GM23338 (cell line): ENCODE data around the gene CADPS2. TPM values are rescaled to one million over a fixed set of nuclear protein-coding genes. Genes with fewer than 3 reads are reported as not detected.

Source experiments
- ATAC-seq: fragments of 200-7000 bp; cut with Tn5 transposase; 3 replicates; pipeline ENCODE4 v1.9.1; 2020
- DNase-seq: peaks from one replicate; pipeline ENCODE4 v3.0.0-alpha.2; 2015; ENCODE audit warnings: low spot score
- H2AFZ ChIP-seq: fragments of 200-600 bp; sonication (generic); 2 replicates; pipeline ENCODE4 v1.8.0; 2016; ENCODE audit warnings: antibody characterized with exemption, mild to moderate bottlenecking, moderate library complexity
- H3F3A ChIP-seq: fragments of 200-600 bp; sonication (generic); replicated peaks from 2 replicates; pipeline ENCODE4 v1.8.0; 2017; ENCODE audit warnings: antibody characterized with exemption, mixed run types, low read depth
- H3K27ac ChIP-seq: fragments of 200-600 bp; sonication (generic); 2 replicates; pipeline ENCODE4 v1.6.1; 2016; ENCODE audit warnings: low read depth
- H3K27me3 ChIP-seq: fragments of 200-600 bp; sonication (generic); 2 replicates; pipeline ENCODE4 v1.8.0; 2016; ENCODE audit warnings: mild to moderate bottlenecking, mixed run types, moderate library complexity; ENCODE audit not compliant: insufficient read depth
- H3K36me3 ChIP-seq: fragments of 200-600 bp; sonication (generic); 2 replicates; pipeline ENCODE4 v1.8.0; 2016; ENCODE audit warnings: mild to moderate bottlenecking; ENCODE audit not compliant: insufficient read depth
- H3K4me1 ChIP-seq: fragments of 200-600 bp; sonication (generic); 2 replicates; pipeline ENCODE4 v1.8.0; 2016; ENCODE audit warnings: mild to moderate bottlenecking, moderate library complexity; ENCODE audit not compliant: insufficient read depth
- H3K4me2 ChIP-seq: fragments of 200-600 bp; sonication (generic); 2 replicates; pipeline ENCODE4 v1.7.1; 2017; ENCODE audit warnings: mixed run types
- H3K4me3 ChIP-seq: fragments of 200-600 bp; sonication (generic); 2 replicates; pipeline ENCODE4 v1.6.1; 2016; ENCODE audit warnings: mixed run types
- H3K79me2 ChIP-seq: fragments of 200-600 bp; sonication (generic); replicated peaks from 2 replicates; pipeline ENCODE4 v1.8.0; 2017; ENCODE audit warnings: mild to moderate bottlenecking; ENCODE audit not compliant: insufficient read depth
- H3K9me2 ChIP-seq: fragments of 200-600 bp; sonication (generic); 2 replicates; pipeline ENCODE4 v1.8.0; 2017; ENCODE audit not compliant: insufficient read depth
- H4K20me1 ChIP-seq: fragments of 200-600 bp; sonication (generic); replicated peaks from 2 replicates; pipeline ENCODE4 v1.8.0; 2017; ENCODE audit warnings: mild to moderate bottlenecking; ENCODE audit not compliant: insufficient read depth
- H3K27ac Mint-ChIP-seq: 2 replicates; pipeline ENCODE4 v1.8.0; 2020; ENCODE audit warnings: inconsistent platforms, mild to moderate bottlenecking, moderate library complexity, mixed read lengths
- H3K27me3 Mint-ChIP-seq: 3 replicates; pipeline ENCODE4 v1.8.0; 2022; ENCODE audit warnings: low read depth, mild to moderate bottlenecking, moderate library complexity, mixed read lengths, inconsistent platforms; ENCODE audit not compliant: insufficient read depth, poor library complexity
- H3K36me3 Mint-ChIP-seq: 3 replicates; pipeline ENCODE4 v1.8.0; 2021; ENCODE audit warnings: low read depth, mild to moderate bottlenecking, inconsistent platforms, moderate library complexity, mixed read lengths
- H3K4me1 Mint-ChIP-seq: 3 replicates; pipeline ENCODE4 v1.8.0; 2020; ENCODE audit warnings: mild to moderate bottlenecking, inconsistent platforms, mixed read lengths
- H3K4me3 Mint-ChIP-seq: 3 replicates; pipeline ENCODE4 v1.8.0; 2021; ENCODE audit warnings: moderate library complexity, mild to moderate bottlenecking, inconsistent platforms, mixed read lengths
- H3K9me3 Mint-ChIP-seq: 3 replicates; pipeline ENCODE4 v1.8.0; 2020; ENCODE audit warnings: moderate library complexity, mild to moderate bottlenecking, inconsistent platforms, mixed read lengths
- CREB1 ChIP-seq: fragments of 250-450 bp; sonication (Bioruptor Pico); IDR thresholded peaks from 2 replicates; pipeline ENCODE4 v1.5.0; 2020; ENCODE audit warnings: low read depth, mild to moderate bottlenecking, moderate library complexity
- EZH2 ChIP-seq: fragments of 200-600 bp; sonication (generic); IDR thresholded peaks from one replicate; pipeline ENCODE4 v1.8.0; 2017; ENCODE audit warnings: antibody characterized with exemption, mild to moderate bottlenecking, low read depth; ENCODE audit not compliant: unreplicated experiment
- EZH2phosphoT487 ChIP-seq: fragments of 200-600 bp; sonication (generic); IDR thresholded peaks from one replicate; pipeline ENCODE4 v1.8.1; 2018; ENCODE audit warnings: antibody characterized with exemption; ENCODE audit not compliant: unreplicated experiment
- JUNB ChIP-seq: IDR thresholded peaks from one replicate; pipeline ENCODE4 v1.6.1; 2016; ENCODE audit warnings: antibody characterized with exemption; ENCODE audit not compliant: unreplicated experiment
- NANOG ChIP-seq: IDR thresholded peaks from 2 replicates; pipeline ENCODE4 v1.6.1; 2016; ENCODE audit warnings: antibody characterized with exemption, borderline replicate concordance
- POLR2AphosphoS5 ChIP-seq: IDR thresholded peaks from 2 replicates; pipeline ENCODE4 v1.6.1; 2016; ENCODE audit warnings: antibody characterized with exemption, low read depth
- STAT1 ChIP-seq: IDR thresholded peaks from one replicate; pipeline ENCODE4 v1.6.1; 2016; ENCODE audit warnings: antibody characterized with exemption; ENCODE audit not compliant: unreplicated experiment
- ZNF114 ChIP-seq: fragments of 250-450 bp; sonication (Bioruptor Pico); IDR thresholded peaks from 2 replicates; pipeline ENCODE4 v1.5.0; 2020; ENCODE audit warnings: mild to moderate bottlenecking, moderate library complexity
- ZNF331 ChIP-seq: fragments of 250-450 bp; sonication (Bioruptor Pico); IDR thresholded peaks from 2 replicates; pipeline ENCODE4 v1.5.0; 2020; ENCODE audit warnings: low read depth, mild to moderate bottlenecking, moderate library complexity
- polyA plus RNA-seq: library from polyadenylated mRNA; unstranded; fragments of >200 nt; fragmentation: Nextera tagmentation; extraction: Ambion mirVana; gene quantifications from 2 replicates; pipeline ENCODE4 v1.2.1, GENCODE V29; 2016
- total RNA-seq: library from RNA; depleted of rRNA; stranded (reverse); fragments of >200 nt; shearing (Covaris generic); gene quantifications from 2 replicates; pipeline ENCODE4 v1.2.3, GENCODE V29; 2014
- TF ChIP-seq, protein P1 (sequence below), 2 experiments: fragments of 200-600 bp in 1 of 2; sonication (generic) in 1 of 2; conservative IDR thresholded peaks; 2 replicates each; pipeline versions ENCODE4 v1.5.1 to v1.6.1; 2016 to 2017; ENCODE audit warnings: antibody characterized with exemption in 2 of 2, low read depth in 2 of 2, mild to moderate bottlenecking in 2 of 2, moderate library complexity in 1 of 2
- TF ChIP-seq, protein P2 (sequence below): fragments of 250-450 bp; sonication (Bioruptor Pico); IDR thresholded peaks from 2 replicates; pipeline ENCODE4 v1.5.0; 2020; ENCODE audit warnings: mild to moderate bottlenecking, moderate library complexity
- TF ChIP-seq, protein P3 (sequence below): IDR thresholded peaks from 2 replicates; pipeline ENCODE4 v1.6.1; 2016; ENCODE audit warnings: antibody characterized with exemption
- TF ChIP-seq, protein P4 (sequence below): IDR thresholded peaks from one replicate; pipeline ENCODE4 v1.6.1; 2018; ENCODE audit warnings: antibody characterized with exemption; ENCODE audit not compliant: unreplicated experiment

The CADPS2 gene
- total and polyA plus RNA-seq, 2 experiments from 2014 or later: 16.3 to 36.9 TPM

DNA sequence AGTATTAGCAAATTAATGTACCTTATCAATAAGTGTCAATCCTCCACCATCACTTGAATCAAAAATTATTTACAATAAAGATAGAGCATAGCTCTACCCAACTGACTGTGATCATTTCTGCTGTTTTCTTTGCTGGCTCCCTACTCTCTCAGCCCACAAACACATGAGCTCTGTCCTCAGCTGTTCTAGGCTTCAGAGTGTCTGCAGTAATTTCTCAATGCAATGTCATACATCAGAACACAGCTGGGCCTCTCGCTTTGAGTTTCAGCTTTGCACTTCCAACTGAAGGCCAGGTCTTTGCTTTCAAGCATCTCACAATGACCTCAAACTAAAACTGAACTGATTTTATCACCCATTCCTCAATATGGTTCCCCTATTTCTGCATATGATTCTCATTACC is 243.0 kb downstream of the CADPS2 start:
- H3K4me3 ChIP-seq: no peak overlapping the region
- no peak overlapping the region for H3K4me3 Mint-ChIP-seq
- H2AFZ ChIP-seq: no peak overlapping the region
- no peaks in the 10 kb centered on the region for H4K20me1 ChIP-seq
- H3K27me3 ChIP-seq: no peaks in the 10 kb centered on the region
- H3K27ac ChIP-seq: no peak overlapping the region
- no peak for ATAC-seq
- H3K9me2 ChIP-seq: peaks cover 8% of the 10 kb centered on the region; the same call in 1 of the 2 replicates
- H3K79me2 ChIP-seq: no peaks in the 10 kb centered on the region
- H3F3A ChIP-seq: no peaks in the 10 kb centered on the region
- no peak for DNase-seq
- no peaks in the 10 kb centered on the region for H3K4me1 ChIP-seq
- H3K4me1 Mint-ChIP-seq: no peaks in the 10 kb centered on the region
- no peaks in the 10 kb centered on the region for H3K27me3 Mint-ChIP-seq
- H3K36me3 ChIP-seq: no peaks in the 10 kb centered on the region
- TF ChIP-seq ZNF114 (CRISPR knock-in tag): no peak
- TF ChIP-seq ZNF331: no peak
- TF ChIP-seq, protein P1, sequence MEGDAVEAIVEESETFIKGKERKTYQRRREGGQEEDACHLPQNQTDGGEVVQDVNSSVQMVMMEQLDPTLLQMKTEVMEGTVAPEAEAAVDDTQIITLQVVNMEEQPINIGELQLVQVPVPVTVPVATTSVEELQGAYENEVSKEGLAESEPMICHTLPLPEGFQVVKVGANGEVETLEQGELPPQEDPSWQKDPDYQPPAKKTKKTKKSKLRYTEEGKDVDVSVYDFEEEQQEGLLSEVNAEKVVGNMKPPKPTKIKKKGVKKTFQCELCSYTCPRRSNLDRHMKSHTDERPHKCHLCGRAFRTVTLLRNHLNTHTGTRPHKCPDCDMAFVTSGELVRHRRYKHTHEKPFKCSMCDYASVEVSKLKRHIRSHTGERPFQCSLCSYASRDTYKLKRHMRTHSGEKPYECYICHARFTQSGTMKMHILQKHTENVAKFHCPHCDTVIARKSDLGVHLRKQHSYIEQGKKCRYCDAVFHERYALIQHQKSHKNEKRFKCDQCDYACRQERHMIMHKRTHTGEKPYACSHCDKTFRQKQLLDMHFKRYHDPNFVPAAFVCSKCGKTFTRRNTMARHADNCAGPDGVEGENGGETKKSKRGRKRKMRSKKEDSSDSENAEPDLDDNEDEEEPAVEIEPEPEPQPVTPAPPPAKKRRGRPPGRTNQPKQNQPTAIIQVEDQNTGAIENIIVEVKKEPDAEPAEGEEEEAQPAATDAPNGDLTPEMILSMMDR (conservative IDR thresholded peaks at IDR 0.05; ENCODE audit: low read depth in 2 of 2): no peak
- TF ChIP-seq, protein P2, sequence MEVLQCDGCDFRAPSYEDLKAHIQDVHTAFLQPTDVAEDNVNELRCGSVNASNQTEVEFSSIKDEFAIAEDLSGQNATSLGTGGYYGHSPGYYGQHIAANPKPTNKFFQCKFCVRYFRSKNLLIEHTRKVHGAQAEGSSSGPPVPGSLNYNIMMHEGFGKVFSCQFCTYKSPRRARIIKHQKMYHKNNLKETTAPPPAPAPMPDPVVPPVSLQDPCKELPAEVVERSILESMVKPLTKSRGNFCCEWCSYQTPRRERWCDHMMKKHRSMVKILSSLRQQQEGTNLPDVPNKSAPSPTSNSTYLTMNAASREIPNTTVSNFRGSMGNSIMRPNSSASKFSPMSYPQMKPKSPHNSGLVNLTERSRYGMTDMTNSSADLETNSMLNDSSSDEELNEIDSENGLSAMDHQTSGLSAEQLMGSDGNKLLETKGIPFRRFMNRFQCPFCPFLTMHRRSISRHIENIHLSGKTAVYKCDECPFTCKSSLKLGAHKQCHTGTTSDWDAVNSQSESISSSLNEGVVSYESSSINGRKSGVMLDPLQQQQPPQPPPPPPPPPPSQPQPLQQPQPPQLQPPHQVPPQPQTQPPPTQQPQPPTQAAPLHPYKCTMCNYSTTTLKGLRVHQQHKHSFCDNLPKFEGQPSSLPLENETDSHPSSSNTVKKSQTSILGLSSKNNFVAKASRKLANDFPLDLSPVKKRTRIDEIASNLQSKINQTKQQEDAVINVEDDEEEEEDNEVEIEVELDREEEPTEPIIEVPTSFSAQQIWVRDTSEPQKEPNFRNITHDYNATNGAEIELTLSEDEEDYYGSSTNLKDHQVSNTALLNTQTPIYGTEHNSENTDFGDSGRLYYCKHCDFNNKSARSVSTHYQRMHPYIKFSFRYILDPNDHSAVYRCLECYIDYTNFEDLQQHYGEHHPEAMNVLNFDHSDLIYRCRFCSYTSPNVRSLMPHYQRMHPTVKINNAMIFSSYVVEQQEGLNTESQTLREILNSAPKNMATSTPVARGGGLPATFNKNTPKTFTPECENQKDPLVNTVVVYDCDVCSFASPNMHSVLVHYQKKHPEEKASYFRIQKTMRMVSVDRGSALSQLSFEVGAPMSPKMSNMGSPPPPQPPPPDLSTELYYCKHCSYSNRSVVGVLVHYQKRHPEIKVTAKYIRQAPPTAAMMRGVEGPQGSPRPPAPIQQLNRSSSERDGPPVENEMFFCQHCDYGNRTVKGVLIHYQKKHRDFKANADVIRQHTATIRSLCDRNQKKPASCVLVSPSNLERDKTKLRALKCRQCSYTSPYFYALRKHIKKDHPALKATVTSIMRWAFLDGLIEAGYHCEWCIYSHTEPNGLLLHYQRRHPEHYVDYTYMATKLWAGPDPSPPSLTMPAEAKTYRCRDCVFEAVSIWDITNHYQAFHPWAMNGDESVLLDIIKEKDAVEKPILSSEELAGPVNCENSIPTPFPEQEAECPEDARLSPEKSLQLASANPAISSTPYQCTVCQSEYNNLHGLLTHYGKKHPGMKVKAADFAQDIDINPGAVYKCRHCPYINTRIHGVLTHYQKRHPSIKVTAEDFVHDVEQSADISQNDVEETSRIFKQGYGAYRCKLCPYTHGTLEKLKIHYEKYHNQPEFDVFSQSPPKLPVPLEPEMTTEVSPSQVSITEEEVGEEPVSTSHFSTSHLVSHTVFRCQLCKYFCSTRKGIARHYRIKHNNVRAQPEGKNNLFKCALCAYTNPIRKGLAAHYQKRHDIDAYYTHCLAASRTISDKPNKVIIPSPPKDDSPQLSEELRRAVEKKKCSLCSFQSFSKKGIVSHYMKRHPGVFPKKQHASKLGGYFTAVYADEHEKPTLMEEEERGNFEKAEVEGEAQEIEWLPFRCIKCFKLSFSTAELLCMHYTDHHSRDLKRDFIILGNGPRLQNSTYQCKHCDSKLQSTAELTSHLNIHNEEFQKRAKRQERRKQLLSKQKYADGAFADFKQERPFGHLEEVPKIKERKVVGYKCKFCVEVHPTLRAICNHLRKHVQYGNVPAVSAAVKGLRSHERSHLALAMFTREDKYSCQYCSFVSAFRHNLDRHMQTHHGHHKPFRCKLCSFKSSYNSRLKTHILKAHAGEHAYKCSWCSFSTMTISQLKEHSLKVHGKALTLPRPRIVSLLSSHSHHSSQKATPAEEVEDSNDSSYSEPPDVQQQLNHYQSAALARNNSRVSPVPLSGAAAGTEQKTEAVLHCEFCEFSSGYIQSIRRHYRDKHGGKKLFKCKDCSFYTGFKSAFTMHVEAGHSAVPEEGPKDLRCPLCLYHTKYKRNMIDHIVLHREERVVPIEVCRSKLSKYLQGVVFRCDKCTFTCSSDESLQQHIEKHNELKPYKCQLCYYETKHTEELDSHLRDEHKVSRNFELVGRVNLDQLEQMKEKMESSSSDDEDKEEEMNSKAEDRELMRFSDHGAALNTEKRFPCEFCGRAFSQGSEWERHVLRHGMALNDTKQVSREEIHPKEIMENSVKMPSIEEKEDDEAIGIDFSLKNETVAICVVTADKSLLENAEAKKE: no peak
- TF ChIP-seq CREB1 (CRISPR knock-in tag): no peak
- TF ChIP-seq STAT1: no peak
- TF ChIP-seq POLR2AphosphoS5: no peak
- TF ChIP-seq EZH2phosphoT487: no peak
- TF ChIP-seq, protein P3, sequence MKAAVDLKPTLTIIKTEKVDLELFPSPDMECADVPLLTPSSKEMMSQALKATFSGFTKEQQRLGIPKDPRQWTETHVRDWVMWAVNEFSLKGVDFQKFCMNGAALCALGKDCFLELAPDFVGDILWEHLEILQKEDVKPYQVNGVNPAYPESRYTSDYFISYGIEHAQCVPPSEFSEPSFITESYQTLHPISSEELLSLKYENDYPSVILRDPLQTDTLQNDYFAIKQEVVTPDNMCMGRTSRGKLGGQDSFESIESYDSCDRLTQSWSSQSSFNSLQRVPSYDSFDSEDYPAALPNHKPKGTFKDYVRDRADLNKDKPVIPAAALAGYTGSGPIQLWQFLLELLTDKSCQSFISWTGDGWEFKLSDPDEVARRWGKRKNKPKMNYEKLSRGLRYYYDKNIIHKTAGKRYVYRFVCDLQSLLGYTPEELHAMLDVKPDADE: no peak
- no peak for TF ChIP-seq NANOG
- TF ChIP-seq JUNB: no peak
- TF ChIP-seq, protein P4, sequence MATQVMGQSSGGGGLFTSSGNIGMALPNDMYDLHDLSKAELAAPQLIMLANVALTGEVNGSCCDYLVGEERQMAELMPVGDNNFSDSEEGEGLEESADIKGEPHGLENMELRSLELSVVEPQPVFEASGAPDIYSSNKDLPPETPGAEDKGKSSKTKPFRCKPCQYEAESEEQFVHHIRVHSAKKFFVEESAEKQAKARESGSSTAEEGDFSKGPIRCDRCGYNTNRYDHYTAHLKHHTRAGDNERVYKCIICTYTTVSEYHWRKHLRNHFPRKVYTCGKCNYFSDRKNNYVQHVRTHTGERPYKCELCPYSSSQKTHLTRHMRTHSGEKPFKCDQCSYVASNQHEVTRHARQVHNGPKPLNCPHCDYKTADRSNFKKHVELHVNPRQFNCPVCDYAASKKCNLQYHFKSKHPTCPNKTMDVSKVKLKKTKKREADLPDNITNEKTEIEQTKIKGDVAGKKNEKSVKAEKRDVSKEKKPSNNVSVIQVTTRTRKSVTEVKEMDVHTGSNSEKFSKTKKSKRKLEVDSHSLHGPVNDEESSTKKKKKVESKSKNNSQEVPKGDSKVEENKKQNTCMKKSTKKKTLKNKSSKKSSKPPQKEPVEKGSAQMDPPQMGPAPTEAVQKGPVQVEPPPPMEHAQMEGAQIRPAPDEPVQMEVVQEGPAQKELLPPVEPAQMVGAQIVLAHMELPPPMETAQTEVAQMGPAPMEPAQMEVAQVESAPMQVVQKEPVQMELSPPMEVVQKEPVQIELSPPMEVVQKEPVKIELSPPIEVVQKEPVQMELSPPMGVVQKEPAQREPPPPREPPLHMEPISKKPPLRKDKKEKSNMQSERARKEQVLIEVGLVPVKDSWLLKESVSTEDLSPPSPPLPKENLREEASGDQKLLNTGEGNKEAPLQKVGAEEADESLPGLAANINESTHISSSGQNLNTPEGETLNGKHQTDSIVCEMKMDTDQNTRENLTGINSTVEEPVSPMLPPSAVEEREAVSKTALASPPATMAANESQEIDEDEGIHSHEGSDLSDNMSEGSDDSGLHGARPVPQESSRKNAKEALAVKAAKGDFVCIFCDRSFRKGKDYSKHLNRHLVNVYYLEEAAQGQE: no peak
- TF ChIP-seq EZH2: no peak
- H3K36me3 Mint-ChIP-seq: no peaks in the 10 kb centered on the region
- no peak overlapping the region for H3K27ac Mint-ChIP-seq
- H3K9me3 Mint-ChIP-seq: no peaks in the 10 kb centered on the region
- no peak overlapping the region for H3K4me2 ChIP-seq
